ENCODE data around the gene KRTAP10-11. TPM values are rescaled to one million over a fixed set of nuclear protein-coding genes. Genes with fewer than 3 reads are reported as not detected.
"Not testable (repeated sequence)": the region's sequence is repeated elsewhere in the genome, so short reads cannot be mapped to it uniquely, and the experiment has no call there.

The KRTAP10-11 gene
- total and polyA plus RNA-seq, 7 donors = not detected

DNA sequence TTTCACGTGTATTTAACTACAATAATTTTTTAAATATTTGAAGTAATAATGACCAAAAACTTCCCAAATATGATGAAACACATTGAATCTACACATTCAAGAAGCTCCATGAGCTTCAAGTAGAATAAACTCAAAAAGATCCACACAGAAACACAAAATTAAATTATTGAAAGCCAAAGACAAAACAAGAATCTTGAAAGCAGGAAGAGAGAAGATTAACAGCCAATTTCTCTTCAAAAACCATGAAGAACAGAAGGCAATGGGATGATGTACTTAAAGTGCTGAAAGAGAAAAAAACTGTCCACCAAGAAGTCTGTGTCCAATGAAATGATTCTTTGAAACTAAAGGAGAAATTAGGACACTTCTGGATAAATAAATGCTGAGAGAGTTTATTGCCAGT lies 14.1 kb upstream of the KRTAP10-11 start:
- peaks cover 6% of the 10 kb centered on the region for H3K9me3 ChIP-seq
- DNase-seq (no peak), ATAC-seq (no peak)
- H3K4me3 ChIP-seq = no peak overlapping the region
- H3K27ac ChIP-seq = no peak overlapping the region
- H3K4me1 ChIP-seq = no peaks in the 10 kb centered on the region
- H3K27me3 ChIP-seq (ENCODE audit: insufficient read depth in 3 of 3, low read length in 2 of 3) = peaks cover 0 to 24% (median 4%) of the 10 kb centered on the region in 3 donors
- intact Hi-C loops (cut with DNase I) = no loop called here
- TF ChIP-seq, protein P1, sequence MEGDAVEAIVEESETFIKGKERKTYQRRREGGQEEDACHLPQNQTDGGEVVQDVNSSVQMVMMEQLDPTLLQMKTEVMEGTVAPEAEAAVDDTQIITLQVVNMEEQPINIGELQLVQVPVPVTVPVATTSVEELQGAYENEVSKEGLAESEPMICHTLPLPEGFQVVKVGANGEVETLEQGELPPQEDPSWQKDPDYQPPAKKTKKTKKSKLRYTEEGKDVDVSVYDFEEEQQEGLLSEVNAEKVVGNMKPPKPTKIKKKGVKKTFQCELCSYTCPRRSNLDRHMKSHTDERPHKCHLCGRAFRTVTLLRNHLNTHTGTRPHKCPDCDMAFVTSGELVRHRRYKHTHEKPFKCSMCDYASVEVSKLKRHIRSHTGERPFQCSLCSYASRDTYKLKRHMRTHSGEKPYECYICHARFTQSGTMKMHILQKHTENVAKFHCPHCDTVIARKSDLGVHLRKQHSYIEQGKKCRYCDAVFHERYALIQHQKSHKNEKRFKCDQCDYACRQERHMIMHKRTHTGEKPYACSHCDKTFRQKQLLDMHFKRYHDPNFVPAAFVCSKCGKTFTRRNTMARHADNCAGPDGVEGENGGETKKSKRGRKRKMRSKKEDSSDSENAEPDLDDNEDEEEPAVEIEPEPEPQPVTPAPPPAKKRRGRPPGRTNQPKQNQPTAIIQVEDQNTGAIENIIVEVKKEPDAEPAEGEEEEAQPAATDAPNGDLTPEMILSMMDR (IDR thresholded peaks at IDR 0.05) = no peak
- H3K36me3 ChIP-seq (ENCODE audit: insufficient read depth in 1 of 2, low read depth in 1 of 2) = no peaks in the 10 kb centered on the region
- WGBS, 3 donors = 78 to 97% (median 83%) methylated on average over 1 of the region's 1 CpG

DNA sequence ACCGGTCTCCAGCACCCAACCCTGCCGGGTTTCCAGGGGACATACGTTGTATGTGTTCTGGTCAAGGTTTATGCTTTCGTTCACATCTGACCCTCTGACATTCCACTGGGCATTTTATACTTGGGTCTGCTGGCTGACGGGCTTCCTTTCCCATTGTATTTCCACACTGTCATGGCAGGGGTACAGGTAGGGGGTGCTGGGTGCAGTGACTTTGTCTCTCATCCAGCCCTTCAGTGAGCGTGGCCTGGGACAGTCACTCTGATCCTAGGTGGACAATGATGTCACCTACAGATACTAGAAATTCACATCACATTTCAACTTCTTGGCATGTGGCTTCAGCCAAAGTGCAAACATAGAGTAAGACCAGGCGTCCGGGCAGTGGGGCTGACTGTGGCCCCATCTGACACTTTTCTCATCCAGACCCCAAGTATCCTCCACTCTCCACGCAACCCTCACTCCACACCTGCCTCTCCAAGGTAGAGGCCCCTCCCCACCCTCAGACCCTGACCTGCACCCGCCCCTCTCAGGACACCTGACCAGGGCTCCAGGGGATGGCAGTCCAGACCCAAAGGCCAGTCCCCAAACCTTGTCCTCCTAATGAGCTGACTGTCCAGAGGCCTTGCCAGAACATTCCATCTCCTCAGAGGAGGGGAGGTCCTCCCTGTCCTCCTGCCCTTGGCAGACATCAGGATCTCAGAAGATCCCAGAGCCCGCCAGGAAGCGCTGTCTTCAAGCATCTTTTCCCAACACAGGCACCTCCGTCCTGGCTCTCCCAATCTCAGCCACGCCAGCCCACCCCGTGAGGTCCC lies 9.8 kb upstream of the KRTAP10-11 start:
- H3K27me3 ChIP-seq (ENCODE audit: insufficient read depth in 3 of 3, low read length in 2 of 3) = peaks cover 0 to 33% (median 14%) of the 10 kb centered on the region in 3 donors
- intact Hi-C loops (cut with DNase I) = no loop called here
- H3K4me3 ChIP-seq = no peak overlapping the region
- H3K27ac ChIP-seq = no peak overlapping the region
- WGBS, 3 donors = 75 to 76% (median 75%) methylated on average over 15 of the region's 15 CpGs
- TF ChIP-seq, protein P1 (IDR thresholded peaks at IDR 0.05) = no peak
- ATAC-seq (no peak), DNase-seq (no peak)
- H3K9me3 ChIP-seq = peaks cover 6% of the 10 kb centered on the region
- H3K36me3 ChIP-seq (ENCODE audit: insufficient read depth in 1 of 2, low read depth in 1 of 2) = no peaks in the 10 kb centered on the region
- H3K4me1 ChIP-seq = no peaks in the 10 kb centered on the region

- Histone ChIP-seq H3K4me1 (no peaks in the 10 kb centered on the region), H3K9me3 (peaks cover 2% of the 10 kb centered on the region), H3K27me3 (ENCODE audit: insufficient read depth in 3 of 3, low read length in 2 of 3) (peaks cover 0 to 33% (median 14%) of the 10 kb centered on the region in 3 donors), H3K36me3 (ENCODE audit: insufficient read depth in 1 of 2, low read depth in 1 of 2) (no peaks in the 10 kb centered on the region), H3K4me3 (no peak within 1 kb of the TSS), H3K27ac (no peak within 1 kb of the TSS)
- WGBS, 3 donors = 24 to 38% (median 25%) methylated on average over 14 to 21 of the region's 21 CpGs
- ATAC-seq = no peak
- DNase-seq = no peak
- TF ChIP-seq, protein P1 (IDR thresholded peaks at IDR 0.05) = no peak
- intact Hi-C loops (cut with DNase I) = no loop called here
Measured at GRCh38 chr21:44637018-44637850, 9.0 kb upstream of the KRTAP10-11 start, which contains the start of gene KRTAP10-10. KRTAP10-10 (plus strand) TSS chr21:44637356; CDS start chr21:44637418, 62 bp downstream.

GRCh38 chr21:44637851-44638348 lies 8.3 kb upstream of the KRTAP10-11 start:
- H3K4me3 ChIP-seq; intact Hi-C loops (cut with DNase I); H3K36me3 ChIP-seq (ENCODE audit: insufficient read depth in 1 of 2, low read depth in 1 of 2); H3K27ac ChIP-seq; DNase-seq; H3K9me3 ChIP-seq; ATAC-seq; H3K4me1 ChIP-seq: not testable (repeated sequence)
- 17 to 44% (median 25%) methylated on average over 6 to 12 of the region's 12 CpGs for WGBS, 3 donors
- H3K27me3 ChIP-seq (ENCODE audit: insufficient read depth in 3 of 3, low read length in 2 of 3) = peaks cover 0 to 33% (median 14%) of the 10 kb centered on the region in 3 donors

DNA sequence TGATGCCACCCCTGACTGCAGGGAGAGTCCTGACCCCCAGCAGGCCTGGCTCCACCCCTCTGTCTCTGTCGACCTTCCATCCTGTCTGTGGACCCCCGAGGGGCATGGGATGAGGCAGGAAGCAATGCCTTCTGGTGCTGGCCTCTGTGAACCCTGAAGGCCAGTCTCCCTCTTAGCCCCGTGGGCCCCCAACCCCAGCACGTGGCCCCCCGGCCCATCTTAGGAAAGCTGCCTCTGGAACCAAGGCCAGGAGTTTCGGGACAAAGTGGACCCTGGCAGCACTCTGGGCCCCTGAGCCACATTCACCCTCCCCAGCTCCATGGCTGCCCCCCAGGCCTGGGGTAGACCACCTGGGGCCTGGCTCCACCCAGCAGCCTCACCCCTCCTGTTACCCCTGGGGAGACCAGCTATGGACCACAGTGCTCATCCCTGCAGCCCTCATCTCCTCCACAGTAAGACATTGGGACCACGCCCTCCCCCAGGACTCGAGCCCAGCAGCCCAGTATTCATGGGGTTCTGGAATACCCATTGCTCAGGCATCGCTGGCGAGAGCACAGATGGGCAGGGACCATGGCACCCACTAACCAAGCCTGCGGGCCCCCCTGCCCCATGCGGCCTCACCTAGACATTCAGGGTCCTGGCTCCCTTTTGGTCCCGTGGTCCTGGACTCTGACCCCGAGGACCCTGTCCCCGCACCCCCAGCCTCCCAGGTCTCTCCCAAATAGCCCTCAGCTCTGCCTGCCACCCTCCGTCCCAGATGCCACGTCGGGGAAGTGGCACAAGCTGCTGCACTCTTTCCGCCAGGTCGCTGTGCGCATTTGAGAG lies 7.5 kb upstream of the KRTAP10-11 start:
- H3K36me3 ChIP-seq (ENCODE audit: insufficient read depth in 1 of 2, low read depth in 1 of 2); H3K9me3 ChIP-seq; intact Hi-C loops (cut with DNase I); H3K27ac ChIP-seq; DNase-seq; H3K4me1 ChIP-seq; H3K4me3 ChIP-seq; ATAC-seq: not testable (repeated sequence)
- WGBS, 3 donors = 71 to 91% (median 79%) methylated on average over 13 to 21 of the region's 21 CpGs
- H3K27me3 ChIP-seq (ENCODE audit: insufficient read depth in 3 of 3, low read length in 2 of 3) = peaks cover 0 to 31% (median 14%) of the 10 kb centered on the region in 3 donors
